Esophagus muscularis mucosa (tissue), 4 donors: ENCODE data around the gene MAGI2. TPM values are rescaled to one million over a fixed set of nuclear protein-coding genes. Genes with fewer than 3 reads are reported as not detected.

Source experiments
- DNase-seq: peaks from one replicate; pipeline ENCODE4 v3.0.0-alpha.2; 2017; ENCODE audit errors: extremely low spot score
- H3K27ac ChIP-seq, 4 donors: fragments of 200-600 bp; sonication (generic); replicated peaks in 1 of 4; 1 replicate in 3 of 4; 2 replicates in 1 of 4; pipeline ENCODE4 v1.5.1; 2016 to 2019; ENCODE audit warnings: mild to moderate bottlenecking in 1 of 4
- H3K27me3 ChIP-seq, 4 donors: fragments of 200-600 bp; sonication (generic); one replicate each; pipeline versions ENCODE4 v1.5.1 to v1.6.0; 2016 to 2019
- H3K36me3 ChIP-seq, 4 donors: fragments of 200-600 bp; sonication (generic); one replicate each; pipeline ENCODE4 v1.5.1; 2016 to 2019
- H3K4me1 ChIP-seq, 4 donors: fragments of 200-600 bp; sonication (generic); one replicate each; pipeline ENCODE4 v1.5.1; 2016 to 2019
- H3K4me3 ChIP-seq, 4 donors: fragments of 200-600 bp; sonication (generic); 1 replicate in 2 of 4; 2 replicates in 2 of 4; pipeline ENCODE4 v1.5.1; 2016 to 2019; ENCODE audit warnings: mild to moderate bottlenecking in 4 of 4, moderate library complexity in 1 of 4
- H3K9me3 ChIP-seq, 4 donors: fragments of 200-600 bp; sonication (generic); 1 replicate in 3 of 4; 2 replicates in 1 of 4; pipeline ENCODE4 v1.5.1; 2016 to 2019
- CTCF ChIP-seq, 3 experiments: fragments of 200-600 bp in 2 of 3; fragments of 450-650 bp in 1 of 3; sonication (generic) in 2 of 3; IDR thresholded peaks; one replicate each; pipeline ENCODE4 v1.5.1; 2017 to 2019; ENCODE audit warnings: antibody characterized with exemption in 3 of 3, mild to moderate bottlenecking in 2 of 3, moderate library complexity in 1 of 3
- EP300 ChIP-seq: sonication (generic); formaldehyde crosslinking; IDR thresholded peaks from one replicate; pipeline ENCODE4 v1.6.1; 2017; ENCODE audit warnings: antibody characterized with exemption
- POLR2A ChIP-seq: fragments of 450-650 bp; IDR thresholded peaks from one replicate; pipeline ENCODE4 v1.6.1; 2017; ENCODE audit warnings: antibody characterized with exemption, moderate library complexity, mild to moderate bottlenecking, low read depth
- POLR2AphosphoS5 ChIP-seq, 2 donors: sonication (generic); formaldehyde crosslinking; IDR thresholded peaks; one replicate each; pipeline ENCODE4 v1.6.1; 2017; ENCODE audit warnings: antibody characterized with exemption in 2 of 2
- WGBS: methylation state at CpG from one replicate; pipeline ENCODE4 v1.1.5; 2018; 5-methylcytosine and 5-hydroxymethylcytosine counted together
- intact Hi-C: fragments of 100-400 bp; cut with DNase I; formaldehyde crosslinking; loops from one replicate; pipeline ENCODE4 v1.15.1; 2023
- total RNA-seq, 4 donors: library from RNA; depleted of rRNA; stranded (reverse); fragments of >200 nt; gene quantifications; one replicate each; pipeline versions ENCODE4 v1.1.0 to v1.2.1, GENCODE V29; 2016

MAGI2 gene
- total RNA-seq, 4 donors from 2014 or later = 14.4 to 22.3 (median 21.2) TPM

GRCh38 chr7:78501064-78501463, 952.4 kb downstream of the MAGI2 start:
- intact Hi-C loops = no loop called here

DNA sequence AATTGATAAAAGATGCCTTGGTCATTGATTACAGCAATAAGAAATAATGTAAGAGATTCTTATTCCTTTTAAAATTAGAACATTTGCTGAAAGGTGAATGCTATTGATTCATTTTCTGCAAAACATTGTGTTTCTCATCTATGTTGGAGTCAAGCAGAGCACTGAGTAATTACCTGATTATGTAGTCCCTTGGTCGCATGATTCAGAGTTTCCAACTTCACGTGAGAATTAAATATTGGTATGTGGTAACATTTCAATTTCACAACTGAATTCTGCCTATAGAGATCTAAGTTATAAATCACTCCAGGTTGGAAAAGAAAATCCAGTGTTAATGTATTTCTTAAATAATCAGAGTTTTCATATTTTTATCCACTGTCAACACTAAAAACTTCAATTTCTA, 953.5 kb downstream of the MAGI2 start:
- 95% methylated on average over 2 of the region's 2 CpGs for WGBS
- H3K4me3 ChIP-seq = no peak overlapping the region
- intact Hi-C loops = no loop called here
- no peak overlapping the region for H3K27ac ChIP-seq
- TF ChIP-seq POLR2AphosphoS5 (IDR thresholded peaks at IDR 0.05) (no peak), EP300 (no peak), POLR2A (no peak), CTCF (IDR thresholded peaks at IDR 0.05) (no peak)
- no peaks in the 10 kb centered on the region for H3K9me3 ChIP-seq
- H3K36me3 ChIP-seq = no peaks in the 10 kb centered on the region
- no peaks in the 10 kb centered on the region for H3K4me1 ChIP-seq
- DNase-seq = no peak
- no peaks in the 10 kb centered on the region for H3K27me3 ChIP-seq

More at GRCh38 chr7:78501064-78501463, 952.4 kb downstream of the MAGI2 start:
- no peak for TF ChIP-seq POLR2AphosphoS5 (IDR thresholded peaks at IDR 0.05)
- TF ChIP-seq CTCF (IDR thresholded peaks at IDR 0.05) = no peak
- no peak for TF ChIP-seq EP300
- no peak for TF ChIP-seq POLR2A
- Histone ChIP-seq H3K27me3 (no peaks in the 10 kb centered on the region), H3K36me3 (no peaks in the 10 kb centered on the region), H3K9me3 (no peaks in the 10 kb centered on the region), H3K4me1 (no peaks in the 10 kb centered on the region), H3K4me3 (no peak overlapping the region), H3K27ac (no peak overlapping the region)
- WGBS = 94% methylated on average over 2 of the region's 2 CpGs
- no peak for DNase-seq

GRCh38 chr7:78499283-78499682, 954.2 kb downstream of the MAGI2 start:
- DNase-seq = no peak
- Histone ChIP-seq H3K36me3 (no peaks in the 10 kb centered on the region), H3K9me3 (no peaks in the 10 kb centered on the region), H3K4me1 (no peaks in the 10 kb centered on the region), H3K27ac (no peak overlapping the region), H3K4me3 (no peak overlapping the region), H3K27me3 (no peaks in the 10 kb centered on the region)
- TF ChIP-seq POLR2A = no peak
- no peak for TF ChIP-seq POLR2AphosphoS5 (IDR thresholded peaks at IDR 0.05)
- no peak for TF ChIP-seq EP300
- TF ChIP-seq CTCF (IDR thresholded peaks at IDR 0.05) = no peak
- intact Hi-C loops = no loop called here
- WGBS = 83% methylated on average over 2 of the region's 2 CpGs

DNA sequence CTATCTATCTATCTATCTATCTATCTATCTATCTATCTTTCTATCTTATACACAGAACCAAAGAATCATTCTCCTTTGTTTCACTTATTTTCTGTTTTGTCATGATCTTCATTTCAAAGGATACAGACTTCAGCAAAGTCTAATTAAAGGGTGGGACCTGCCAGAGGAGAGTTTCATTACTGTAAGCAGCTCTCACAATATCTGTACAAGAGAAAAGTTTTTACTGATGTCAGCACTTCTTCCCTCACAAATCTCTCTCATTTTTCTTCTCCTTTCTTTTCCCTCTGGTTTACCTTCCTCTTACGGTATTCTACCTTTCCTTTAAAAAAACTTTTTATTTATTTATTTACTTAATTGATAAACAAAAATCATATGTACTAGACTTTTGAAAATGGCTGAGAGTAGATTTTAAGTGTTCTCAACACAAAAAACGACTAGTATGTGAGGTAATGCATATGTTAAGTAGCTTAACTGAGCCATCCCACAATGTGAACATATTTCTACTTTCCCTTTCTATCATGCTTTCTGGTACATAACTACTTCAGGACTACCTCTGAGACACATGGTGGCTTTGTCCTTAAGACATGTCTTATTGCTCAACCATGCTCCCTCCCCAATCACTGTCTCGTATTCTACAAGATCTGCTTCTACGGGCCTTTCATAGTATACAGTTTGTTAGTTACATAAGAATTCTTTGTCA, 955.6 kb downstream of the MAGI2 start:
- WGBS = 83% methylated on average over 4 of the region's 4 CpGs
- Histone ChIP-seq H3K4me3 (no peak overlapping the region), H3K9me3 (no peaks in the 10 kb centered on the region), H3K36me3 (no peaks in the 10 kb centered on the region), H3K27me3 (no peaks in the 10 kb centered on the region), H3K4me1 (peaks cover 0 to 11% (median 9%) of the 10 kb centered on the region in 4 donors), H3K27ac (no peak overlapping the region)
- TF ChIP-seq POLR2A = no peak
- no peak for TF ChIP-seq POLR2AphosphoS5 (IDR thresholded peaks at IDR 0.05)
- TF ChIP-seq EP300 = no peak
- TF ChIP-seq CTCF (IDR thresholded peaks at IDR 0.05) = no peak
- no peak for DNase-seq
- intact Hi-C loops = no loop called here
